Measurements from ENCODE around the gene SERPINA1.

Gene SERPINA1

GRCh38 chr14:94408546-94409095 is 20.2 kb upstream of the SERPINA1 start:
- ATAC-seq (replicated peaks; ENCODE audit: extremely low read depth, poor library complexity, severe bottlenecking), result no peak
- no peak for DNase-seq (ENCODE audit: low spot score in 2 of 2)
- Mint-ChIP-seq H3K9me3 (peaks cover 6% of the 10 kb centered on the region), H3K36me3 (ENCODE audit: insufficient read depth) (no peaks in the 10 kb centered on the region), H3K27ac (ENCODE audit: low read depth) (no peak overlapping the region), H3K4me1 (no peaks in the 10 kb centered on the region), H3K27me3 (peaks cover 37% of the 10 kb centered on the region), H3K4me3 (no peak overlapping the region)

DNA sequence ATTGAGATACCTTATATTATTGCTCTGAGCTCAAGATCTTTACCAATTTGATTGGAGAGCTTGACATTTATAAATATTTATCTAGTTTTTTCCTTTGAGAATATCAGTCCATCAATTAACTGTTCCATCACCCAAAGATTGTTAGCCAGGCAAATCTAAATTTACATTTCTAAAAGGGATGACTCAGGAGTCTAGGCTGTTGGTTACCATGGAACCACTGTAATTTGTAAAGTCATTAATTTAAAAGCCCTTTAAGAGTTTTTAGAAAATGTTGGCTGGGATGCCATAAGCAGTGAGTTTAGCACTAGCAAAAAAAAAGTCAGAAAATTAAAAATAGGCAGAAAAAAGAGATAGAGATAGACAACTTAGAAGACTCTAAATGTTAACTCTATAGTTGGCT is 19.5 kb upstream of the SERPINA1 start:
- Mint-ChIP-seq H3K4me3 (no peak overlapping the region), H3K36me3 (ENCODE audit: insufficient read depth) (no peaks in the 10 kb centered on the region), H3K4me1 (no peaks in the 10 kb centered on the region), H3K27me3 (peaks cover 30% of the 10 kb centered on the region), H3K27ac (ENCODE audit: low read depth) (no peak overlapping the region), H3K9me3 (peaks cover 6% of the 10 kb centered on the region)
- ATAC-seq (replicated peaks; ENCODE audit: extremely low read depth, poor library complexity, severe bottlenecking) (no peak), DNase-seq (ENCODE audit: low spot score in 2 of 2) (no peak)

GRCh38 chr14:94406910-94407309 is 18.5 kb upstream of the SERPINA1 start:
- Mint-ChIP-seq H3K4me1 (no peaks in the 10 kb centered on the region), H3K9me3 (peaks cover 6% of the 10 kb centered on the region), H3K27me3 (peaks cover 20% of the 10 kb centered on the region), H3K27ac (ENCODE audit: low read depth) (no peak overlapping the region), H3K4me3 (no peak overlapping the region), H3K36me3 (ENCODE audit: insufficient read depth) (no peaks in the 10 kb centered on the region)
- ATAC-seq (replicated peaks; ENCODE audit: extremely low read depth, poor library complexity, severe bottlenecking) (no peak), DNase-seq (ENCODE audit: low spot score in 2 of 2) (no peak)

DNA sequence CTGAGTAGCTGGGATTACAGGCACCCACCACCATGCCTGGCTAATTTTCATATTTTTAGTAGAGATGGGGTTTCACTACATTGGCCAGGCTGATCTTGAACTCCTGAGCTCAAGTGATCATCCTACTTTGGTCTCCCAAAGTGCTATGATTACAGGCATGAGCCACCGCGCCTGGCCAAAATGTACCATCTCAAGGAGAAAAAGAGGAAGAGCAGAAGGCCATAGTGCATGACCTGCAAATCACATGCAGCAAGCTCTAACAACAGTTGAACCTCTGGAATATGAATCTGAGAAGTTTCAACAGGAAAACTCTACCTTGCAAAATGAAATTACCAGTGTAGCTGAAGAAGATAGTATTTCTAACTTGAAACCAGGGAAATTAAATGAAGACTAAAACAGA is 17.1 kb upstream of the SERPINA1 start:
- Mint-ChIP-seq H3K4me1 (no peaks in the 10 kb centered on the region), H3K27me3 (peaks cover 6% of the 10 kb centered on the region), H3K4me3 (no peak overlapping the region), H3K27ac (ENCODE audit: low read depth) (no peak overlapping the region), H3K9me3 (peaks cover 6% of the 10 kb centered on the region), H3K36me3 (ENCODE audit: insufficient read depth) (no peaks in the 10 kb centered on the region)
- DNase-seq (ENCODE audit: low spot score in 2 of 2), result no peak
- ATAC-seq (replicated peaks; ENCODE audit: extremely low read depth, poor library complexity, severe bottlenecking), result no peak

GRCh38 chr14:94404561-94404960 is 16.2 kb upstream of the SERPINA1 start:
- ATAC-seq (replicated peaks; ENCODE audit: extremely low read depth, poor library complexity, severe bottlenecking), result no peak
- Mint-ChIP-seq H3K4me3 (no peak overlapping the region), H3K27ac (ENCODE audit: low read depth) (no peak overlapping the region), H3K4me1 (no peaks in the 10 kb centered on the region), H3K27me3 (no peaks in the 10 kb centered on the region), H3K9me3 (peaks cover 6% of the 10 kb centered on the region), H3K36me3 (ENCODE audit: insufficient read depth) (no peaks in the 10 kb centered on the region)
- no peak for DNase-seq (ENCODE audit: low spot score in 2 of 2)

DNA sequence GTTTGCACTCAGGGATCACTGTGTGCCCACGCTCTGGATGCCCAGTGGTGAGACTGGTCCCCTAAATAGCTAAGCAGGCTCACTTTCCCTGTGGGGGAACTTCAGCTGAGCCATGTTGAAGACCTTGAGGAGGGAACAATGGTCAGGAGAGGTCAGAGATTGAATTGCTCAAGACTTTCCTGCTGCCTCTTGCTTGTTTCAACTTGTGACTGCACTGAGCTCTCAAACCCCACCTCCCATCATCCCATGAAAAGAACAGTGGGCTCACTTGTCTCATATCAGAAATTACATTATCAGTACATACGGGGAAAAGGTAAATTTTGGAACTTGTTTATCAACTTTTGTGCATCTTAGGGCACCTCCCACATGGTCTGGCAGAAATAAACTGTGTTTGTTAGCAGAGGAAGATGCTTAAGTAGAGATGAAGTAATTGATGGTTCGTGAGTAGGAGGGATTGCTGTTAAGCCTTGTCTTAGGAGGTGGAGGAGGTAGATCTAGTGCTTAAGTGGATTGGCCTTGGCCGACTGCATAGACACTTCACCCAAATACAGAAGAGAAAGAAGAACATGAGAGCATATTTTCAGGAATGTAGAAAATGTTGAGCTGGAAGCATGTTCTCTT is 15.0 kb upstream of the SERPINA1 start:
- DNase-seq (ENCODE audit: low spot score in 2 of 2), result no peak

DNA sequence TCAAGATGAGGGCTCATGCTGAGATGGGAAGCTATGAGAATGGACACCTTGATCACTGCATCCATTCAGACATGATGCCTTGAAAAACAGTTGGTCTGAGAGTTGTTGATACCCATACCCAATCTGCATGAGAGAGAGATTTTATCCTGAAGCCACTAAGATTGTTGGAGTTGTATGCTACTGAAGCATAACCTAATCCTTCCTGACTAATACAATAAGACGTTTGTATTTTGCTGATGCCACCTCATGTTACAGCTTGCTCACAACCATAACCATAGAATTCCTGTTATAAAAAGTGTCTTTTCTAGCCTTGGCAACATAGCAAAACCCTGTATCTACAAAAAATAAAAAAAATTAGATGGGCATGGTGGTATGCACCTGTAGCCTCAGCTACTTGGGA is 12.7 kb upstream of the SERPINA1 start:
- Mint-ChIP-seq H3K36me3 (ENCODE audit: insufficient read depth) (no peaks in the 10 kb centered on the region), H3K27ac (ENCODE audit: low read depth) (no peak overlapping the region), H3K4me3 (no peak overlapping the region), H3K9me3 (no peaks in the 10 kb centered on the region), H3K27me3 (peaks cover 26% of the 10 kb centered on the region), H3K4me1 (no peaks in the 10 kb centered on the region)
- ATAC-seq (replicated peaks; ENCODE audit: extremely low read depth, poor library complexity, severe bottlenecking) (no peak), DNase-seq (ENCODE audit: low spot score in 2 of 2) (no peak)

More for the DNA sequence above, 15.0 kb upstream of the SERPINA1 start:
- Mint-ChIP-seq H3K4me1 (no peaks in the 10 kb centered on the region), H3K36me3 (ENCODE audit: insufficient read depth) (no peaks in the 10 kb centered on the region), H3K27ac (ENCODE audit: low read depth) (no peak overlapping the region), H3K4me3 (no peak overlapping the region), H3K27me3 (peaks cover 3% of the 10 kb centered on the region), H3K9me3 (no peaks in the 10 kb centered on the region)
- ATAC-seq (replicated peaks; ENCODE audit: extremely low read depth, poor library complexity, severe bottlenecking), result no peak

DNA sequence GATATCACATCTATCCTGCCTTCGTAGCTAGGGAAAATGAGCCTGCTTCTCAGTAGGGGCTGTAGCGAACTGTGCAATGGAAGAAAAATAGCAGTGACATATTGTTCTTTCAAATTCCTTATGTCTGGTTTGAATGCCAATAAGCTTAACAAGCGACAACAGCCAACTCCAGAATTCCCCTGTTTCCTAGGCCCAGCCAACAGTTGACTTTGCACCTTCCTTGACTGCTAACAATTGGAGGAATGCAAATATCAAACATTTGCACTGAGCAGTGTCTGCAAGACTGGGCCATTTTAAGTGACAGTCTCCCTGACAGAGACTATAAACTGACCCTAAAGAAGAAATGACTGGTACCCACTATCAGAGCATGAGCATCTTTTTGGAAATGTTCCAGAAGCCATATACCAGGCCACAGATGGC is 12.0 kb upstream of the SERPINA1 start:
- no peaks in the 10 kb centered on the region for H3K9me3 Mint-ChIP-seq
- no peak overlapping the region for H3K27ac Mint-ChIP-seq (ENCODE audit: low read depth)
- H3K4me1 Mint-ChIP-seq, result no peaks in the 10 kb centered on the region
- H3K36me3 Mint-ChIP-seq (ENCODE audit: insufficient read depth), result no peaks in the 10 kb centered on the region
- peaks cover 33% of the 10 kb centered on the region for H3K27me3 Mint-ChIP-seq
- no peak for ATAC-seq (replicated peaks; ENCODE audit: extremely low read depth, poor library complexity, severe bottlenecking)
- H3K4me3 Mint-ChIP-seq, result no peak overlapping the region
- no peak for DNase-seq (ENCODE audit: low spot score in 2 of 2)

DNA sequence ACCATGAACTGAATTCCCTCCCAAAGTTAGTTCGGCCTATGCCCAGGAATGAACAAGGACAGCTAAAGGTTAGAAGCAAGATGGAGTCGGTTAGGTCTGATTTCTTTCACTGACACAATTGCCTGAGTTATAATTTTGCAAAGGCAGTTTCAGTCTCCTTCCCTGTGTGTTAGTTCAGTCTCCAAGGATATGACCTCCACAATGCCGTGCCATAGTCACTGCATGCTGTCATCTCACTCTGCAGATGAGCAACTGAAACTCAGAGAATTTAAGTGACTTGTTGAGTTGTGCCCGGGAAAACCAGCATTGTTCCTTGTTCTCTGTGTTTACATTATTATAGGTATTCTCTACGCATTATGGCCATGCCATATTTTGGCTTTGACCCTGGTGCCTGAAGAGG is 10.1 kb upstream of the SERPINA1 start:
- H3K9me3 Mint-ChIP-seq, result no peaks in the 10 kb centered on the region
- H3K36me3 Mint-ChIP-seq (ENCODE audit: insufficient read depth), result no peaks in the 10 kb centered on the region
- peaks cover 11% of the 10 kb centered on the region for H3K4me1 Mint-ChIP-seq
- peaks cover 42% of the 10 kb centered on the region for H3K27me3 Mint-ChIP-seq
- H3K4me3 Mint-ChIP-seq, result no peak overlapping the region
- ATAC-seq (replicated peaks; ENCODE audit: extremely low read depth, poor library complexity, severe bottlenecking), result no peak
- no peak for DNase-seq (ENCODE audit: low spot score in 2 of 2)
- H3K27ac Mint-ChIP-seq (ENCODE audit: low read depth), result no peak overlapping the region

- DNase-seq (ENCODE audit: low spot score in 2 of 2), result no peak
- H3K27me3 Mint-ChIP-seq, result peaks cover 42% of the 10 kb centered on the region
- H3K27ac Mint-ChIP-seq (ENCODE audit: low read depth), result no peak overlapping the region
- H3K4me3 Mint-ChIP-seq, result no peak overlapping the region
- no peaks in the 10 kb centered on the region for H3K9me3 Mint-ChIP-seq
- peaks cover 11% of the 10 kb centered on the region for H3K4me1 Mint-ChIP-seq
- no peak for ATAC-seq (replicated peaks; ENCODE audit: extremely low read depth, poor library complexity, severe bottlenecking)
- H3K36me3 Mint-ChIP-seq (ENCODE audit: insufficient read depth), result no peaks in the 10 kb centered on the region
These were observed 9.7 kb upstream of the SERPINA1 start for GRCh38 chr14:94398182-94398479.

- peaks cover 11% of the 10 kb centered on the region for H3K4me1 Mint-ChIP-seq
- no peak for ATAC-seq (replicated peaks; ENCODE audit: extremely low read depth, poor library complexity, severe bottlenecking)
- no peak overlapping the region for H3K27ac Mint-ChIP-seq (ENCODE audit: low read depth)
These were observed 9.1 kb upstream of the SERPINA1 start for GRCh38 chr14:94397289-94398181.

DNA sequence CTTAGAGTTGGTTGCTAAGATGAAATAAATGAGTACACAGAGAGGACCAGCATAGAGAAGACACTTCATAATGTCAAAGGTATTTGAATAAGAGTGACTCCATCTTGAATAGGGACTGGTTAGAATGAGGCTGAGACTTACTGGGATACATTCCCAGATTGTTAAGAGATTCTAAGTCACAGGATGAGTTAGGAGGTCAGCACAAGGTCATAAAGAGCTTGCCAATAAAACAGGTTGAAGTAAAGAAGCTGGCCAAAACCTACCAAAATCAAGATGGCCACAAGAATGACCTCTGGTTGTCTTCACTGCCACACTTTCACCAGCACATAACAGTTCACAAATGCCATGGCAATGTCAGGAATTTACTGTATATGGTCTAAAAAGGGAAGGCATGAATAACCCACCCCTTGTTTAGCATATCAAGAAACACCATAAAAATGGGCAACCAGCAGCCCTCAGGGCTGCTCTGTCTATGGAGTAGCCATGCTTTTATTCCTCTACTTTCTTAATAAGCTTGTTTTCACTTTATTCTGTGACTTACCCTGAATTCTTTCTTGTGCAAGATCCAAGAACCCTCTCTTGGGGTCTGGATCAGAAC is 8.3 kb upstream of the SERPINA1 start:
- DNase-seq (ENCODE audit: low spot score in 2 of 2), result no peak
- no peaks in the 10 kb centered on the region for H3K36me3 Mint-ChIP-seq (ENCODE audit: insufficient read depth)
- H3K27ac Mint-ChIP-seq (ENCODE audit: low read depth), result no peak overlapping the region
- peaks cover 19% of the 10 kb centered on the region for H3K4me1 Mint-ChIP-seq
- H3K4me3 Mint-ChIP-seq, result no peak overlapping the region
- no peaks in the 10 kb centered on the region for H3K9me3 Mint-ChIP-seq
- peaks cover 42% of the 10 kb centered on the region for H3K27me3 Mint-ChIP-seq
- ATAC-seq (replicated peaks; ENCODE audit: extremely low read depth, poor library complexity, severe bottlenecking), result no peak

More at GRCh38 chr14:94397289-94398181, 9.1 kb upstream of the SERPINA1 start:
- Mint-ChIP-seq H3K36me3 (ENCODE audit: insufficient read depth) (no peaks in the 10 kb centered on the region), H3K4me3 (no peak overlapping the region), H3K27me3 (peaks cover 42% of the 10 kb centered on the region), H3K9me3 (no peaks in the 10 kb centered on the region)
- no peak for DNase-seq (ENCODE audit: low spot score in 2 of 2)

Measured in central memory CD8-positive, alpha-beta T cell (primary cell).